ENCODE data around the gene DLD.
"Not testable (repeated sequence)": the region's sequence is repeated elsewhere in the genome, so short reads cannot be mapped to it uniquely, and the experiment has no call there.

The DLD gene

DNA sequence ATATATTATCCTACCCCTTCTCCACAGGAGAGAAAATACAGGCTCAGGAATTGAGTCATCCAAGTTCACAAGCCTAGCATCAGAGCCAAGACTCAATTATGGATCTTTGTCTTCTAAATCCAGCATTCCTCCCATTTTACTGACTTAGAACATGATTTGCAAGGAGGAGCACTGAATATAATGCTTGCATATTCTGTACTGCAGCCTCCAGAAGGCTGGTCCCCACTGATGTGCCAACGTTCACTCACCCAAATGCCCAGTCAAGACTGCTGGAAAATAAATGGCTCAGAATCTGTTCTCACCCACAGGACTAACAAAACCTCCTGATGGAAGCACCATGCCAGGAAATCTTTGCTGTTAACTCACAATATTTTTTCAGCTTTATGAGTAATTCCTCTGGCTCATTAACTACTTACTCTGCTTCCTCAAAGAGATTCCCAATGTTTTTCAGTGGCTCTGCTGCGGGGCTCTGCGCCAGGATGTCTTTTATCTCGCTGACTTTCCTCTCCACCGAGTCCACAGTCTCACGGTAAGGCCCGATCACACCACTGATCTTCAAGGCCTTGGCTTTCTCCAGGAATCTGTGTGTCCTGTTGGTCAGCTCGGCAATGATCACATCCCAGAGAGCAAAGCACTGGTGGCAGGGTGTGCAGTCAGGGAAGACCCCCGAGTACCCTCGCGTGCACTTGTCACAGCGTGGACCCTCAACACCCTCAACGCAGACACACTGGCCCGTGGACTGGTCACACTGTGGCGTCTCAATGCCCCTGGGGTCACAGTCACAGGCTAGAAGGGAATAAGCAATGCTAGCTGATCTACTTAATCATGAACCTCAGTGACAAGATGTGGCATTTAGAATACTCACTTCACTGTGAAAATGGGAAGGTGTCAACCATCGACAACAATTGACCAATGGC is 48.8 kb downstream of the DLD start:
- peak overlapping the region in 18 of 21 experiments; percentile 5 to 92 (median 62) for H3K27ac ChIP-seq

GRCh38 chr7:107940951-107941350 is 50.0 kb downstream of the DLD start:
- peak overlapping the region in 3 of 21 experiments; percentile 16 to 92 (median 56) for H3K27ac ChIP-seq
- H3K4me3 ChIP-seq: no peak overlapping the region

More for the DNA sequence above, 48.8 kb downstream of the DLD start:
- H3K4me3 ChIP-seq: no peak overlapping the region

DNA sequence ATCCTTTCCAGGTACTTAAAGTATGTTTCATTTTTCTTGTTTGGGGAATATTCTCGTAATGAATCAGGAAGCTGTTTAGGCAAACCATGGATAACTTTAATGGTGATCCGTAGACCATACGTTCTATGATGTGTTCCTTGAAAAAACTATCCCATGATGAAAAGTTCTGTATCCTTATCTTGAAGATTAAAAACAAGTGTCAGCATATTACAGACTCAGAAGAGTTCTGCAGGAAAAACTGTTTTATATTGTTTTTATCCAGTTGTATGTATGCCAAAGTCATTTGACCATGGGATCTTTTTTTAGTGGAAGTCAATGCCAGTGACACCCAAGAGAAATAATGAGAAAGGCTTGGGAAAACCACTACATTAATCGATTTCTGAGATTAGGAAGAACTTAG is 52.0 kb downstream of the DLD start:
- H3K4me3 ChIP-seq: no peak overlapping the region
- no peak overlapping the region for H3K27ac ChIP-seq

GRCh38 chr7:107944411-107945169 is 53.6 kb downstream of the DLD start:
- Histone ChIP-seq H3K4me3 (no peak overlapping the region), H3K27ac (no peak overlapping the region)

DNA sequence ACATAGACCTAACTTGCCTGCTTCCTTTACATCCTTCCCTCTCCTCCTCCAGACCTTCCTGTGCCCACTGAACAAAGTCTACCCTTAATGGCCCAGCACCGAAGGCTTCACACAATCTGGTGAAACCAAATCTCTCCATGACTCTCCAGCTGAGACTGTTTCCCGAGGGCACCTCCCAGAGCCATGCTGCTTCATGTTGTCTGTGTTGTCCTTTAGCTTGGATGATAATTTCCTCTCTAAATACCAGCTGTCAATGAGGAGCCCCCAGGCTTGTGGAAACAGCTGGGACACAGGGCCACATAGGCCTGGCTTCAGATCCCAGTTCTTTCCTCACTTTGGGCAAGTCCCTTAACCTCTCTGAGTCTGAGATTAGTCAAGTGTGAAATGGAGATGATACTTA is 54.3 kb downstream of the DLD start:
- H3K27ac ChIP-seq: peak overlapping the region in 1 of 21 experiments; percentile 5
- no peak overlapping the region for H3K4me3 ChIP-seq

- Histone ChIP-seq H3K4me3 (no peak overlapping the region), H3K27ac (peak overlapping the region in 3 of 21 experiments; percentile 0 to 24 (median 19))
Measured at GRCh38 chr7:107946451-107946850, 55.5 kb downstream of the DLD start.

GRCh38 chr7:107946881-107947280 is 55.9 kb downstream of the DLD start:
- Histone ChIP-seq H3K4me3 (no peak overlapping the region), H3K27ac (peak overlapping the region in 2 of 21 experiments; percentile 0 to 24)

DNA sequence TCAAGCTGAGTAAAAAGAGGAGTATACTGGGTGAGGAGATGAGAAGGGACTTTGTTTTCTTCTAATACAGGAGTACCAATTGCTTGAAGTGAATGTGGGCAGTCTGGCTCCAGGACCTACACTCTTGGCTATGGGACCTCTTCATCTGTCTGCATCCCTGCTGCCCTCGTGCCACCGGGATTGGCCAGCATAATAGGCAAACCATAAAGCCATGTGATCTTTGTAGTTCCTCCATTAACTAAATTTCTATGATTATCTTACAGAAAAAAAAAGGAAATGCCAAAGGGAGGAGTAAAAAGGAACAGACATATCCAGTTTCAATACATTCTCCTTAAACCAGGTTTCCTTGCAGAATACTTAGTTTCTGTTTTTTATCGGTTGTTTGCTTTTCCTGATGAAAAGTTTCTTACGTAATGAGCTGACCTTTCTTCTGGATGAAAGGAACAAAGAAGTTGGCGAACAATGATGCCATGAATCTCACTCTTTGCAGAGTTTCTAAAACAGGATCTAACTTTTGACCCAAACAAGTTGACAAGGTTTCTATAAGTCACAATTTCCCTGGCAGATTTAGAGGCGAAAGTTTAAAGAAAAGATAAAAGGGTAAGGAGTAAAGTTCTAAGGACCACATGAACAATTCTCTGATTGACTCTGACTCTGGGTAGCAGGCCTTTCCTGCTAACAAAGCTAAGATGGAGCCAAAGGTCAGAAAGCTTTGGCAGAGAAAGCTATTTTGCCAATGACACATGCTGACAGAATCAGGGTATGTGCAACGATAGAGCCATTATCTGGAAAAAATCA is 57.9 kb downstream of the DLD start:
- Histone ChIP-seq H3K27ac (peak overlapping the region in 3 of 21 experiments; percentile 7 to 50 (median 33)), H3K4me3 (no peak overlapping the region)

GRCh38 chr7:107949443-107949935 is 58.5 kb downstream of the DLD start:
- H3K27ac ChIP-seq: peak overlapping the region in 4 of 21 experiments; percentile 7 to 50 (median 25)

DNA sequence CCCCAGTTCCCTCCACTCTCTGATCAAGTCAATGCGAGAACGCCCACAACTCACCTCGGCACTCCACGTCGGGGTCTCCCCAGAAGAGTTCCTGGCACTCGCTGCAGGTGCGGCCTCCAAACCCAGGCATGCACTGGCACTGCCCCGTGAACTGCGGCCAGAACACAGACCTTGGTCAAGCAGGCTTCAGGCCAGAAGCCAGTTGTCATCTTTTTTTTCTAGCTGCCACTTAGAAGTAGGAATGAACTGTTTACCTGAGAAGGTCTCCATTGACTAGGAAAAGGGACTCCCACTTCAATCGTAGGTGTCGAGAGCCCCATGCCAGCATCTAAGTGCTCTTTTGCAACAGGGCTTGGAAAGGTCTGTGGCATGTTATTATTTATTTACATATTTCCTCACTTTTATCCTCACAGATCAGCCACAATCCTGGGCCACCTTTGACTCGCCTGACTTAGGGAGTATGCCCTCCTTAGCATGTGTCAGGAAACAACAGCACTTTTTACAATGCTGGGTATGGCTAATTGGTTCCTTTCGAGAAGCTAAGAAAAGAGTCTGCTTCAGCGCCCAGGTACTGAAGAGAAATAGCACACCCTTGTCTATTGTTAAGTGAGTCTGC is 60.3 kb downstream of the DLD start:
- Histone ChIP-seq H3K27ac (peak overlapping the region in 2 of 21 experiments; percentile 2 to 36), H3K4me3 (no peak overlapping the region)

More at GRCh38 chr7:107949443-107949935, 58.5 kb downstream of the DLD start:
- no peak overlapping the region for H3K4me3 ChIP-seq

DNA sequence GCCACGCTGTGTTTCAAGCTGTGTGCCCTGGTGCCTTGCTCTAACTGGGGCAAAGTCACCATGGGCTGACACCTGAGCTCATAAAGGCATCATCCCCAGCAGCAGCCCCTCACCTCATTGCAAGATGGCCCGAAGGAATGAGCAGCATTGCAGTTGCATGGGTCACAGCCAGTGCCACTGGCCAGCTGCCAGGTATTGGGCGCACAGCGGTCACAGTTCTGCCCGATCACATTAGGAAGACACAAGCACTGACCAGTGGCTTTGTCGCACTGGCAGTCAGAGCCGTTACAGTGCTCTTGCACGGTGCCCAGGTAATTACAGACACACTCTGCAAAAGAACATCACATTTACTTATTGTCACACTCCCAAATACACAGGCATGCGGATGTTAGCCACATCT is 60.9 kb downstream of the DLD start:
- Histone ChIP-seq H3K4me3 (no peak overlapping the region), H3K27ac (peak overlapping the region in 2 of 21 experiments; percentile 2 to 36)

GRCh38 chr7:107953265-107953923 is 62.4 kb downstream of the DLD start:
- H3K27ac ChIP-seq: no peak overlapping the region
- no peak overlapping the region for H3K4me3 ChIP-seq

GRCh38 chr7:107953924-107954303 is 62.9 kb downstream of the DLD start:
- H3K4me3 ChIP-seq: no peak overlapping the region
- H3K27ac ChIP-seq: no peak overlapping the region

DNA sequence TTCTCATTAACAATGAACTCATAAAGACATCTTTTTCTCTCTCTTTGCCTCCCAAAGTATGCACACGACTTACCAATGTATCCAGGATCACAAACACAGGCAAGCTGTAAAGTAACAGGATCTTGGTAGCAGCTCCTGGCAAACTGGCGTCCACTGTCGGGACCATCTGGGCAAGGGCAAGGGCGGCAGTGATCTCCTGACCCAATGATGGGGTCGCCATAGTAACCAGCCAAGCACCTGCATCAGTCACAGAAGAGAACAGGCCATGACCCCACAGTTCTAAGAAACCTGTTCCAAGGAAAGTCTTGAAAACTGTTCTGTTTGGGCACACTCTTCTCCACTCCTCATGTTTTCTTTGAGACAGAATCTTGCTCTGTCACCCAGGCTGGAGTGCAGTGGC is 64.4 kb downstream of the DLD start:
- Histone ChIP-seq H3K27ac (no peak overlapping the region), H3K4me3 (no peak overlapping the region)

DNA sequence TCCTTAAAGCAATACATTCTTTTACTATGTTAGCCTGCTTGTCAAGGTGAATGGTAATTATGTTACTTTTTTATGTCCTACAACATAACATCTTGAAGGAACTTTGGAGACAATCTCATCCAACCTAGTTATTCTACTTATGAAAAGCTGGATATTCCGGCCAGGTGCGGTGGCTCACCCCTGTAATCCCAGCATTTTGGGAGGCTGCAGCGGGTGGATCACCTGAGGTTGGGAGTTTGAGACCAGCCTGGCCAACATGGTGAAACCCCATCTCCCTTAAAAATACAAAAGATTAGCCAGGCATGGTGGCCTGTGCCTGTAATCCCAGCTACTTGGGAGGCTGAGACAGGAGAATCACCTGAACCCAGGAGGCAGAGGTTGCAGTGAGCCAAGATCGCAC is 66.0 kb downstream of the DLD start:
- peak overlapping the region in 3 of 21 experiments; percentile 35 to 74 (median 61) for H3K27ac ChIP-seq
- not testable (repeated sequence) for H3K4me3 ChIP-seq

- H3K4me3 ChIP-seq: no peak overlapping the region
- H3K27ac ChIP-seq: peak overlapping the region in 7 of 21 experiments; percentile 26 to 74 (median 43)
Measured at GRCh38 chr7:107957436-107957835, 66.5 kb downstream of the DLD start.

- Histone ChIP-seq H3K4me3 (no peak overlapping the region), H3K27ac (peak overlapping the region in 7 of 21 experiments; percentile 6 to 74 (median 37))
Measured at GRCh38 chr7:107958764-107959526, 68.0 kb downstream of the DLD start.

GRCh38 chr7:107959527-107959898 is 68.5 kb downstream of the DLD start:
- peak overlapping the region in 4 of 21 experiments; percentile 32 to 74 (median 42) for H3K27ac ChIP-seq
- no peak overlapping the region for H3K4me3 ChIP-seq
